ENCODE measurements around the gene IGFBP3. TPM values are rescaled to one million over a fixed set of nuclear protein-coding genes. Genes with fewer than 3 reads are reported as not detected.

The IGFBP3 gene
- total RNA-seq, 1 donor from 2014 or later: 211 TPM

DNA sequence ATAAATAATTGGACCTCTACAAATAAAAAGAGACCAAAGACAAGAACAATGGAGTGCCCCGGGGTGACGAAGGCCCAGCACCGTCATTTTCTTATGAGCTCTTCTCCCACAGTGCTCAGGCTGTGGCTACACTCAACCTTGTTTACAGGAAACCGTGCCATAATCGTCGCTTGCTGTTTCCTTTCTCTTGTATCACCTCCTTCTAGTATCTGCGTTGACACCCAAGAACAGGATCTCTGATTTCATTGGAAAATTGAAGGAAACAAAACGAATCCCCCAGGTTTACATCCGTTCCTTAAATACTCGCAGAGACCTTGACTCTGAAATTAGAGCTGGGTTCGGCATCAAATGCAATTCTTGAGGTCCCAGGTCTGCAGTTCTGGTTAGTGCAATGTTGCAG, 1.7 kb upstream of the IGFBP3 start:
- peak; percentile 44 for DNase-seq

DNA sequence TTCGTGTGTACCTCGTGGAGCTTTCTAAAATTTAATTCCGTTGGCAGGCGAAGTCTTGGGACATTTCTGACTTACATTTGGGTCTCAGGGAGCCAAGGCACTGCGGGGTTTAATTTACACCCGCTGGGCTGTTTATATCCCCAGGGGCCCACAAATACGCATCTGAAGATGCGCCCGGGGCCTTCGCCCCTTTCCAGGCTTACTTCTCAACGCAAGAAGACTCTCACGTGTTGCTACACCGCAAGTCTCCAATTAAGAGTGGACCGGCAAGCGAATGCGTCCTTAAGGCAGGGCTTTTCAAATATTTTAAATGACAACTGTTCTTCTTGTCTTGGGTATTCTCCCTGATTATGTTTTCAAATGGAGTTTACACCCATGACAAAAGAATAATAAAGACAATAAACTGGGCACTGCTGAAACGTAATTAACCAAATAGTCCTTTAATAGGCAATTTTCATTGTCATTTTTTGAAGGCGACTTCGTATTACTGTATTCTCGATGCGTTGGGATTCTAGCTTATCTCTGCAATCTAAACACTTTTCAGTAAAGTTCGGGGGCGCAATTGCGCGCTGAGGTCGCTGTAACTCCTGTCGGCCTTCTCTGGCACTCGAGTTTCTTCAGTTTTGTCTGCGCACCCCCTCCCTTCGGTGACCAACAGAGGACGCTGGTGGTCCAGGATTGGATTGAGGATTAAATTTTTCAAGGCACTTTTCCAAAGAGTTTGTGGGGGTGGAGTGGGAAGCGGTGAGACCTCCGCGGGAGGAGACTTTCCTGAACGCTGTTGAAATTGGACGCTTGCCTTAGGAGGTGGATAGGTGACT, 837 bp upstream of the IGFBP3 start:
- peak; percentile 88 for DNase-seq

GRCh38 chr7:45921381-45921698, 268 bp upstream of the IGFBP3 start:
- DNase-seq: no peak

DNA sequence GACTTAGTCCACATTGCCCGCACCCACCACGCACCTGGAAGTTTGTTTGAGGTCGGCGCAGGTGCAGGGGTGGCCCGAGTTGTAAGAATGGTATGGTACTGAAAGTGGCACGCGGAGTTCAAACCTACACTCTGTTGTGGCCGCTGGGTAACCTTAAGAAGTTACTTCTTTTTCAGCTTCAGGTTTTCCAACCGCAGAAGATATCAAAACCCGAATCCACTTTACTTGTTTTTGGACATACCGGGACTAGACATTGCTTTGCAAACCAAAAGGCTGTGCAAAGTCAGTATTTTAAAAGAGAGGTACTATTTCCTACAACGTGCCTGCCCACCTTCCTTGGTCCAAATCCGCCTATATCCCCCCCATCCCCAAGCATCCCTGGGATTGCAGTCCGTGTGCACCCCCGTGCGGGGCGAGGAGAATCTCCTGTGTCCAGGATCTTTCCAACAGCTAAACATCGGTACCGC, 1.0 kb downstream of the IGFBP3 start:
- no peak for DNase-seq

DNA sequence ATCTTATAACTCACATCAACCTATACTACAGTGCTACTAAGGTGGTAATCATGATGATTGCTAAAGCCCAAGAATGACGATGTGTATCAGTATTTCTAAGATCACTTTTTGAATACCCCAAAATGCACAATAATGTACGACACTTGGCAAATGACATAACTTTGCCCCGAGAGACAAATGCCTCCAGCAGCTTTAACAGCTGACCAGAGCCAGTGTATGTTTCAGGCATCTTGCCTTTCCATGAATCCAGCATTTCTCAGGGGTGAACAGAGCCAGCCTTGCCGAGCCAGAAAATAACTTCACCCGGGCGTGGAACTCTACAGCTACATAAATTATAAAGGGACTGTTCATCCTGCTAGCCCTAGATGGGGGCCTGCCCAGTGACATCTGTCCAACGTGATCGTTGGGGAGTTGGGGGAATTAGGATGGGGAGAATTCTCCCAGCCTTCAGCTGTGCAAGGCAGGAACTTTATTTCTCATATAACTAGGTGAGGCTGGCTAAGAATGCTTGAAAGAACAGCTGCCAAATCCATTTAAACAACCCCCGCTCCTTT, 1.8 kb downstream of the IGFBP3 start:
- no peak for DNase-seq

DNA sequence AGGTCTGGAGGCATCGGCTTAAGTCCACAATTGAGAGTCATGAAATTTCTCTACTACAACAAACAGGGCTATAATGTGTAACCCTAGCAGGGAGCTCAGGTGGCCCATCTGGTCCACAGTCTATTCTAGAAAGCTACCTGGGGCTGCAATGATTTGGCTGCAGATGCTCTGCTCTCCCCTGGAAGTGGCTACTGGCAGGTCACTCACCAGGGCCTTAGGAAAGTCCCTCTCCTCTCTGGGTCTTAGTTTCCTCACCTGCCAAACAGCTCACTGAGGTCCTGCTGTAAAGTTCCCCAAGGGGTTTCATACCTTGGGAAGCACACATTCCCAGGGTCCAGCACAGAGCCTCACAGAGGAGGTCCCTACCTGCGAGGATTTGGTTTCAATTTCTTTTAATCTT, 2.5 kb downstream of the IGFBP3 start:
- no peak for DNase-seq

- DNase-seq: peak; percentile 85
Observed at GRCh38 chr7:45917658-45918057, 3.4 kb downstream of the IGFBP3 start.

DNA sequence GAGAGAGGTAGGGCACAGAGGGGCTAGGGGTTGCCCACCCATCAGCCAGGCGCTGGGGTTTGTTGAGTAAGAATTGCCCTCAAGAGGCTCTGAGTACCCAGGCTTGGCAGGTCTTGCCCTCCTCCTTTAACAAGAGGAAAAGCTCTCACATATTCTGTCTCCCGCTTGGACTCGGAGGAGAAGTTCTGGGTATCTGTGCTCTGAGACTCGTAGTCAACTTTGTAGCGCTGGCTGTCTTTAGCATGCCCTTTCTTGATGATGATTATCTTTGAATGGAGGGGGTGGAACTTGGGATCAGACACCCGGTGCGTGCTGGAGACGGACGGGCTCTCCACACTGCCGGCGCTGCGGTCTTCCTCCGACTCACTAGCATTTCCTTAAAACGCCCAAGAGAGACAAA, 4.0 kb downstream of the IGFBP3 start:
- no peak for DNase-seq

DNA sequence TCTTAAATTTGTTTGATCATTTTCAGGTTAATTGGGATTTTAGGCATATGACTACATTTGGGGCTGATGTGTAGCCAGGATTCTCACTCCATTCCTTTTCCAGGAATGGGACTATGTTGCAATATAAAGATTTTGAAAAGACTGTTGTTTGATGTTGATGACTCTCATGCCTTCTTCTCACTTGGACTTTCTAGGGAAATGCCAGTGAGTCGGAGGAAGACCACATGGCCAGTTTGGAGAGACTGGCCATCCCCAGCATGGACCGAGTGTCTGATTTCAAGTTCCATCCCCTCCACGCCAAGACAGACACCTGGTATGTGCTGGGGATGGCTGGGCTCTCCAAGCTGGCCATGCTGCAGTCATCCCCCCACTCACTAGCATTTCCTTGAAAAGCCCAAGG, 5.5 kb downstream of the IGFBP3 start:
- DNase-seq: no peak

GRCh38 chr7:45914911-45915310, 6.2 kb downstream of the IGFBP3 start:
- DNase-seq: no peak

GRCh38 chr7:45912972-45913371, 8.1 kb downstream of the IGFBP3 start:
- no peak for DNase-seq

DNA sequence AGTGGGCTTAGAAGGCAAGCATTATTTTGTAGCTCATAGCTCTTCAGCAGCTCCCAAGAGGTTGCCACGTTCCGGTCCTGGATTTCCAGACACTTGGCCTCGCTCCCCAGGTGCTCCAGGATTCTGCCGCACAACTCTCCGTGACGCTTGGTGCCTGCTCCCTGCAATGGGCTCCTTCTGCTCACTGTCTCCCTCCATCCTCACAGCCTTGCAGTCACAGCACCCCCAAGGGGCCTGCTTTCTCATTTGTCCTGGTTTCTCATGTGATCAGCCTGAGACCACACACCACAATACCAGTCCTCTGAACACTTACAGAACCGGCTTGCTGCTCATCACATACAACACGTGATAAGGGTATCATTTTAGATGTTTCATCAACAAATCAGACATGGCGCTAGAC, 9.8 kb downstream of the IGFBP3 start:
- no peak for DNase-seq

GRCh38 chr7:45910855-45911254, 10.2 kb downstream of the IGFBP3 start:
- no peak for DNase-seq

- no peak for DNase-seq
Observed at GRCh38 chr7:45909561-45909960, 11.5 kb downstream of the IGFBP3 start.

- no peak for DNase-seq
Observed at GRCh38 chr7:45902820-45903219, 18.3 kb downstream of the IGFBP3 start.

DNA sequence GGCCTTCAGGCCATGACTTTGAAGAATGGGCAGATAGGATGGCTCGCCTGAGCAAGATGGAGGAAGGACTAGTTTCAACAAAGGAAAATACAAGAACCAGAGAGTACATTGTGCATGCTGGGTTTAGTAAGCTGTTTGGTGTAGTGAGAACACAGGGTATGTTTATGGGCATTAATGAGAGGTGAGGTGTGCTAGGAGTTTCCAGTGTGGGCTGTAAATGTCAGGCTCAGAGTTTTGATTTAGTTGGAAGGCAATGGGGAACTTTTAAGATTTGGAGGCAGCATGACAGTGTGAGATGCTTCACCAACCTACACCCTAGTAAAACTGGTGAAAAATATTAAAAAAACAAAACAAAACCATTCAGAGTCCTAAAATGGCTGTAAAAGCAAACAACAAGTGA, 19.5 kb downstream of the IGFBP3 start:
- no peak for DNase-seq

- no peak for DNase-seq
Observed at GRCh38 chr7:45898222-45898621, 22.9 kb downstream of the IGFBP3 start.

DNA sequence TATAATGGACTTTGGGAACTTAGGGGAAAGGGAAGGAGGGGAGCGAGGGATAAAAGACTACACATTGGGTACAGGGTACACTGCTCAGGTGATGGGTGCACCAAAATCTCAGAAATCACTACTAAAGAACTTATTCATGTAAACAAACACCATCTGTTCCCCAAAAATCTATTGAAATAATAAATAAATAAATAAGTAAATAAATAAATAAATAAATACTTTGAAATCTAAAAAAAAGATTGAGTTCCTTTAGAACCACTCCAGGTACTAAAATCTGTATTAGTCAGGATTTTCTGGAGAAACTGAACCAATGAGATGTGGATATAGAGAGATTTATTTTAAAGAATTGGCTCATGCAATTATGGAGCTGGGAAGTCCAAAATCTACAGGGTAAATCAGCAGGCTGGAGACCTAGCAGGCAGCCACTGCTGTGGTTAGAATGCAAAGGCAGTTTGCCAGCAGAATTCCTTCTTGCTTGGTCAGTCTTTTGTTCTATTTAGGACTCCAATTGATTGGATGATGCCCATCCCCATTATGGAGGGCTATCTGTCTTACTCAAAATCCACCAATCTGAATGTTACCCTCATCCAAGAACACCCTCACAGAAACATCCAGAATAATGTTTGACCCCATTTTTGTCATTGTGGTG, 23.9 kb downstream of the IGFBP3 start:
- DNase-seq: no peak

DNA sequence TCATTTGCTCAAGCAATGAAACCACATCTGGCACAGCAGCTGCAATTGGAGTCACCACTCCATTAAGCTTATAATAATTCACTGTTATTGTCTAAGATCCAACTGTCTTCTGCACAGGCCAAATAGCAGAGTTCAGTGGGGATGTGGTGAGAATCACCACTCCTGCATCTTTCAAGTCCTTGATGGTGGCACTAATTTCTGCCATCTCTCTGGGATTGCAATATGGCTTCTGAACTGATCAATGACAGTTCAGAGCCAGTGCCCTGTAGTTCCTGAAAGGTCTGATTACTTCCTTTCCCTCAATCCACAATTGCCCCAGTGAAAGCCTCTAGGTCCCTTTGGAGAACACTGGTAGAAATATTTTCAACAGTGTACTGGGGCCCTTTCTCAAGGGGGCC, 26.4 kb downstream of the IGFBP3 start:
- no peak for DNase-seq

- DNase-seq: no peak
Observed at GRCh38 chr7:45893996-45894664, 26.9 kb downstream of the IGFBP3 start.

- no peak for DNase-seq
Observed at GRCh38 chr7:45893374-45893995, 27.6 kb downstream of the IGFBP3 start.

DNA sequence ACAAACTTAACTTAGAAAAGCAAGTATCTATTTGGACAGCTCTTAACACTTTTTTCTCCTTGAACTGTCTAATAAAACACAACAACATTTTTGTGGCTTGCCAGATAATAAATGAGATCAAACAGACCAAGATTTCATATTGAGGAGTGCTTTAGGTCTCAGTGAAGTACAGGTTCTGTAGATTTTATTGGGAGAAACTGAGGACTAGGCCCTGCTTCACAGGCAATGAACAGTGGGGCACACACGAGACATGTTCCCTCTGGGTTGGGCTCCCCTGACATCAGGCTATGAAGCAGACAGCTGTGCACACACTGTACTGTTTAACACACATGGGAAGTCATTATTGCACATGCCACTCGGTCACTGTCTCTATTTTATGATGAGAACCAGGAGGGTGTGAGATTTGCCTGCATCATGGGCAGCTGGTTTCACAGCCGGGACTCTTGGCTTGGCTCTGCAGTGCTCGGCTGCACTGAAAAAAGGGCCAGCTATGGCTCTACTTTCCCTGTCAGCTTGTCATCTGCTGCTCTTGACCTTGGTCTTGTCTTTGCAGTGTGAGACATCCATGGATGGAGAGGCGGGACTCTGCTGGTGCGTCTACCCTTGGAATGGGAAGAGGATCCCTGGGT, 28.6 kb downstream of the IGFBP3 start:
- peak; percentile 15 for DNase-seq

Data from skin of body (tissue), 2 donors.